NCI-H187 (cell line): Measurements from ENCODE around the gene RPF1.
"Not testable (repeated sequence)": the region's sequence is repeated elsewhere in the genome, so short reads cannot be mapped to it uniquely, and the experiment has no call there.

Source experiments
- DNase-seq, 2 experiments: peaks; one replicate each; lab custom pipeline; 2025; lab: John Stamatoyannopoulos, UW

Gene RPF1

DNA sequence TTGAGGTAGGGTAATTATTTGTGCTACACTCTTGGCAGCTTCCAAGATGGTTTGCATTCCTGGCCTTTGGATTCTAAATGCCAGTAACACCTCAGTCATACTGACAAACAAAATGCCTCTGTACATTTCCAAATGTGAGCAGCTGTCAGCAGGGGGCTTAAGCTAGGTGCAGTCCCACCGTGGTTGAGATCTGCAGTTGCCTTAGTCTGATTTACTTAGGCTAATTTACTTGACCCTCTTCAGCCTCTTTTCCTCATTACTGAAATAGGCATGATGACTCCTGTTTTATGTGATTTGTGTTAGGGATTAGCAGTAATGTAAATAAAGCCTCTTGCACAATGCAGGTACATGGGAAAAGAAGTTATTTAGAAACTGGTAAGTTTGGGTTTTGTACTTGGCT, 13.7 kb downstream of the RPF1 start:
- no peak for DNase-seq

DNA sequence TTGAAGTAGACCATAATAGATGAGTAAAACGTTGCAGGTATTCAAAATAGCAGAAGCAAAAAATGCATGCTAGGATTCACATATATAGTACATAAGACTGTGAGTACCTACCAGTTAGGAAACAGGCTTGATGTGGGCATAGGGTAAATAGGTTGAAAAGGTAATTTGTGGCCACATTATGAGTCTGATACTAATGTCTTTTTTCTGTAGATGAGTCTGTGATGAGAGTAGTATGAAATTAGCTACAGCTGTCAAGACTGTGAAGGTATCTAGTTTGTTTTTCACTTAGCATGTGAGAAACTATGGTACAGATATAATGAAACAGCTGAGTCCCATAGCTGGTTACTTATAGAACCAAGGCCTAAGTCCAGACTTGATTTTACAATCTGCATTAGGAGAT, 14.7 kb downstream of the RPF1 start:
- DNase-seq = no peak

DNA sequence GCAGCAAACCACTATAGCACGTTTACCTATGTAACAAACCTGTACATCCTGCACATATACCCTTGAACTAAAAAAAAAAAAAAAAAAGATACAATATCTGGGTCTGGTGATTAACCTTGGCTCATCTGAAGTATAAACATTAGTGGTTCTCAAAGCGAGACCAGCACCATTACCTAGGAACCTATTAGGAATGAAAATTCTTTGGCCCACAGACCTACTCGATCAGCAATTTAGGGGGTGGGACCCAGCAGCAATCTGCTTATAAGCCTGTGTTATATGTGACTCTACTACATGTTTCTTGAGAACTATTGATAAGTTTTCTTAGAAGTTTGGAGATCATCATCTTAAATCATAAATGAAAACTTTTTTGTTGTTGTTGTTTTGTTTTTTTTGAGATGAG, 17.4 kb downstream of the RPF1 start:
- no peak for DNase-seq

DNA sequence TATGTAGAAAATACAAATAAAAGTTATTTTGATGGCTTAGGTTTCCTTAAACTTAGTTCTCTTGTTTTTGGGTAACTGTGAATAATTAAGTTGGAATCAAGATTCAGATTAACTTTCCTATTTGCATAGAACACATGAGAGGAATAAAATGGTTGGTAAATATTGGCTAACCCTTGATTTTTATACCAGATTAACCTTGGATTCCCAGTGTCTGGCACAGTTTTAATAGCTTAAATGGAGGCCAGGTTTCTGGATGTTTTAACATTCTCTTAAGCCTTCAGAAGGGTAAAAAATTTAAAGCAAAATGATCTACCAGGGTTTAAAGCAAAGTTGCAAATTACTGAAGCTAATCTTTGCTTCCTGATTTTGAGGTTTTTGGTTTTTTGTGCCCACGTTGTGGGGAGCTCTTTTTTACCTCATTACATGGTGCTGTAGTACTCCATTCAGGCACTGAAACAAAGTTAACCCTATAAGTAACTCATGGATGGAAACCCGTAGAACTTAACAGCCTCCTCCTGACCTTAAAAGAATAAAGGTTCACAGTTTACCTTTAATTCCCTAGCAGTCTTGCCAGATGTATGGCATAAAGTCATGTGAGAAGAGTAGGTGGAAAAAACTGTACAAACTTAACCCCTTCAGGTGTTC, 18.7 kb downstream of the RPF1 start:
- no peak for DNase-seq

DNA sequence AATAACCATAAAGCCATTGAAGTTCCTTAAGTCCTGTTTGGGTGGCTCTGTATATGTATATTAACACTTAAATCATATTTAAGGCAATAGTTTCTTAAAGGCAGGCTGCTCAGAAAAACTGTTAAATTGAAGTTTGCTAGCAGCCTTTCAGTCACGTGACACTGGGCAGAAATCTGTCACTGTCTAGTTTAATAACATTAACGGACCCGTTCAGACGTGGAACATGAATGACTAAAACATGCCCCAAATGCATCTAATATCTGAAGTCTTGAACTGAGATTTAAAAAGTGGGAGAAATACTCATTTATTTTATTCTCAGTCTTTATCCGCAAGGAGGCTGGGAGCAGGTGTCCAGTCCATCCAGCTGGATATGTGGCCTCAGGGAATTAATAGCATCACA, 23.9 kb downstream of the RPF1 start:
- DNase-seq = no peak

DNA sequence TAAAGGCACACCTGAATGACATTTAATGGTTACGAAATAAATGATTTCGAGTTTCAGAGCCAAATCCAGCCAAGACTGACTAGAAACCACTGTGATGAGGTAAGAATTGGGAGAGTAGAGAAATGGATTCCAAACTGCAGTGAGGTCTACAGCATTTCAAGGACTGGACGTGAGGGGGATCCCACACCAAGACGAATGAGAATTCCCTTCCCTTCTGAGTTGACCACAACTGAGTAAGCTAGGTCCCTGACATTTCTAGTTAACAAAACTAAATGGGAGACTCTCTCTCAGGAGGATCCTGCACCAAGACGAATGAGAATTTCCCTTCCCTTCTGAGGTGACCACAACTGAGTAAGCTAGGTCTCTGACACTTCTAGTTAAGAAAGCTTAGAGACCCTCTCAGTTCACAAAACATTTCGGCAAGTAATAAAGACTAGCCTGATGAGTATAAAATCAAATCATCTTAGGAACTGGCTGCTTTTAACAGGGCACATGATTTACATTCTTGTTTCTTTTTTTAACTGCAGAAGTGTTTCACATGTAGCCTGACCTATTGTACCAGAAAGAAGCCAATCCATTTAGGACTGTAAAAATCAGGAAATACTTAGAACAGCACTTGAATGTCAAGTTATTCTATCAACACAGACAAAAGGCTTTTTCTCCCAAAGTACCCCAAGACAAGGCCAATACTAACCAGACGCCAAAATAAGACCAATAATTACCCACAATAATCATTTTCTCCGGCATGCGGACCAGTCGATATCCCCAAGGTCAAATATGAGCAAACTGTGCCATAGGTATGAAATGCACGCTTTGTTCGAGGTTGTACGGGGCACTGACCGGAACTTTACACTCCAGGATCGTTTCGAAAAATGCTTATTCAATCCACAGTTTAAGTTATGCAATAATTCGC, 25.8 kb downstream of the RPF1 start:
- no peak for DNase-seq

DNA sequence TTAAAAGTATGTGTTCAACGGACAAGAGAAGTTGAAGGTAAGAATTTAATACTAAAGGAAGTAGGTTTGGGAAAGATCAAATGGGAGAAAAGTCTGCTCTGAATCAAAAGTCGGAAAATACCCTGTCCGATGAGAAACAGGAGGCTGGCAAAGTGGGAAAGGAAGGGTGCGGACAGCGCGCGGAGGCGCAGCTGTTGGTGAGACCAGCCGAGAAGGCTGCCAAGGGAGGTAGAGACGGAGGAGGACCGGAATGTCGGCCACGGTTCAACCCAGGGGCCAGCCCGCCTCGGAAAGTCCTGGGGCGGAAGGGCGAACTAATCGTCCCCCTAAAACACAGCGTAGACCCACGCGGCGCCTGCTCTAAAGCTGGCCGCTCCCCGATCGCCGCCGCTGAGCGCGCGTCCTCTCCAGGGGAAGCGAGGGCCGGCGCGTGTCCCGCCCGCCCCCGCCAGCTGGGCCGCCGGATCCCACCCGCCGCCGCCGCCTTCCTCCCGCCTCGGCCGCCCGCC, 26.5 kb downstream of the RPF1 start:
- no peak for DNase-seq

DNA sequence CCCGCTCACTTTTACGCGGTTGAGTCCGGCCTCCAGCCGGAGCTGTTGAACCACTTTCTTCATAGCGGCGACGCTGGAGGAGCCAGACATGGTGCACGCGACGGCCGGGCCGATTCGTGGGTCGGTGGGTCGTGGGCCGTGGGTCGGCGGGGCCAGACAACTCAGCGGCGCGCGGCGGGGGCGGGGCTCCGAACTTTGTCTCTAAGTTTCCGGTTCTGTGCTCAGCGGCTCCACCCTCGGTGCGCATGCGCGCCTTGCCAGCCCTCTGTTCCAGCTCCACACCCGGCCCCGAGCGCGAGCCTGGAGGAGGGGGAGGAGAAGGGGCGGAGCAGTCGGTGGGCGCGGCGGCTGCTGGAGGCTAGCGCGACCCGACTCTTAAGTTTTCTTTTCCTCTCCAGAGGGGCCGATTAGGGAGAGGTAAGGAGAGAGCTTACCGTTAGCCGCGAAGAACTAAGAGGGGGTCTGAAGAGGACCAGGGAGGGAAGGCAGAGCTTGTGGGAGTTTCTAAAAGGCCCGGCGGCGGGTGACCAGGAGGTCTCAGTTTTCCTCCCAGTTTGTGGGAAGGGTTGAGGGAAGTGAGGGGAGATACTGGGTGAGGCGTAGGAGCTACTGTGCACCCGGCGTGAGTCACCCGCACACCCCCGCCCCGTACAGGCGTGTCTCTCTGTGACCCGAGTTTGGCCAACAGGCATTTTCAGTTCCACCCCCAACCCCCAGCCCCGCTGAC, 27.1 kb downstream of the RPF1 start, which contains the start of the genes GNG5 and SPATA1:
Gene GNG5, minus strand, starts transcription at position 580 of the 727 bp plus-strand sequence. Its CDS starts 490 bp downstream, at position 90.
Gene SPATA1, plus strand, starts transcription at position 385 of the 727 bp plus-strand sequence. CDS start 9,974 bp downstream, outside the sequence.
- peak; percentile 82 to 90 for DNase-seq

DNA sequence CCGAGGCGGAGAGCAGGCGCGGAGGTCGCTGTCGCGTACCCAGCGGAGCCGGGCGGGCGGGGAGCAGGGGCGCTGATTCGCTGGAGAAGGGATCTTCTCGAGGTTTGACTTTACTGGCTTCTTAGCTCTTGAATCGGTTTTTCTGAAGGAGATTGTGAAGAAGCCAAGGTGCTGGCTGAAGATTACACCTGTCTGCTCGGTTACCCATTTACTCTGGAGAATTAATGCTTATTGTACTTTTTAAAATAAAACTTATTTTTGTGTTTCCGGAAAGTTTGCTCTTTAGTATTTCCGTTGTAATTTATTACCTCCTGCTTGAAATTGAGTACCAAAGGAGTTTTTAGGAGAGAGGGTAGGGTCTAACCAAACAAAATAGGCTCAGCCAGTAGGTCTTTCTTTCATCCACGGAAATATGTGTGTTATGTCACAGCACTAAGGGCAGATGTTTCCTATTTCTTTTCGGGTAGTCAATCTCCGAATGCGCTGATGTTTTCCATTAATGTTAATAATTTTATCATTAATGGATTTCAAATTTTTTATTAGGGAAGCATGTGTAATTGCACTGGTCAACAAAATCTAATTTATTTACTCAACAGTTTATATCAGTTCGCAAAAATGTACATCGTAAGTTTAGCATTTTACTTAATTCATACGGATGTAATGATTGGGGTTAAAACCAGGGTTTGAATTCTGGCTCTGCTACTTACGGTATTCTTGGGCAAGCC, 27.8 kb downstream of the RPF1 start:
- no peak for DNase-seq

DNA sequence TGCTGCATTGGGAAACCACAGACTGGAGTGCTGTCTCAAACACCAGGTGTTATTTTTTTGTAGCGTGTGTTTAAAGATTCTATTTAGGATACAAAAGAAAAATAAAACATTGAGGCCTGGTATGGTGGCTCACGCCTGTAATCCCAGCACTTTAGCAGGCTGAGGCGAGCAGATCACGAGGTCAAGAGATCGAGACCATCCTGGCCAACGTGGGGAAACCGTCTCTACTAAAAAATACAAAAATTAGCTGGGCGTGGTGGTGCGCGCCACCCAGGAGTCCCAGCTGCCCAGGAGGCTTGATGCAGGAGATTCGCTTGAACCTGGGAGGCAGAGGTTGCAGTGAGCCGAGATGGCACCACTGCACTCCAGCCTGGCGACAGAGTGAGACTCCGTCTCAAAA, 28.8 kb downstream of the RPF1 start:
- DNase-seq = not testable (repeated sequence)

DNA sequence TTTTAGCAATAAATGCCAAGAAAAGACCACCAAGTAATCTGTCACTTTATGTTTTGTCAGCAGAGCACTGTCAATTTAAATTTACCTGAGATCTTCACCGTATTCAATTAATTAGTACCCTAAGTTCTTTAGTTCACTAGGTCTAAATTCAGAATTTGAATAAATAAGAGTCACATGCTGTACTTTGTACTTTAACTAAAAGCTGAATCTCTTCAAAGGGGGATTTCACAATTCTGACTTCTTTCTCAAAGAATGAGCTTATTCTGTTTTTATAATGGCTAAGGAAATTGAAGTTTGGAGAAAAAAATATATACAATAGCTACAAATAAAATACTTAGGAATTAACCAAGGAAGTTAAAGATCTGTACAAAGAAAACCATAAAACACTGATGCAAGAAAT, 29.4 kb downstream of the RPF1 start:
- DNase-seq = no peak

DNA sequence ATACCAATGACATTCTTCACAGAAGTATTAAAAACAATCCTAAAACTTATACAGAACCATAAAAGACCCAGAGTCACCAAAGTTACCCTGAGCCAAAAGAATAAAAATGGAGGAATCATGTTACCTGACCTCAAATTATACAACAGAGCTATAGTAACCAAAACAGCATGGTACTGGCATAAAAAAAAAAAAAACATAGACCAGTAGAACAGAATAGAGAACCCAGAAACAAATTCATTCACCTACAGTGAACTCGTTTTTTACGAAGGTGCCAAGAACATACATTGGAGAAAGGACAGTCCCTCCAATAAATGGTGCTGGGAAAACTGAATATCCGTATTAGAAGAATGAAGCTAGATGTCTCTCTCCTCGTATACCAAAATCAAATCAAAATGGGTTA, 30.0 kb downstream of the RPF1 start:
- DNase-seq = no peak

DNA sequence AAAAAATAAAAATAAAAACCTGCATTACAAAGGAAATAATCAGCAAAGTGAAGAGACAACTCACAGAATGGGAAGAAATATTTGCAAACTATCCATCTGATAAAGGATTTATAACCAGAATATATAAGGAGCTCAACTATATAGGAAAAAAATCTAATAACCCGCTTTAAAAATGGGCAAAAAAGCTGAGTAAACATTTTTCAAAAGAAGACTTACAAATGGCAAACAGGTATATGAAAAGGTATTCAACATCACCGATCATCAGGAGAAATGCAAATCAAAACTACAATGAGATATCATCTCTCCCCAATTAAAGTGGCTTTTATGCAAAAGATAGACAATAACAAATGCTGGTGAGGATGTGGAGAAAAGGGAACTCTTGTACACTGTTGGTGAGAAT, 31.1 kb downstream of the RPF1 start:
- no peak for DNase-seq

DNA sequence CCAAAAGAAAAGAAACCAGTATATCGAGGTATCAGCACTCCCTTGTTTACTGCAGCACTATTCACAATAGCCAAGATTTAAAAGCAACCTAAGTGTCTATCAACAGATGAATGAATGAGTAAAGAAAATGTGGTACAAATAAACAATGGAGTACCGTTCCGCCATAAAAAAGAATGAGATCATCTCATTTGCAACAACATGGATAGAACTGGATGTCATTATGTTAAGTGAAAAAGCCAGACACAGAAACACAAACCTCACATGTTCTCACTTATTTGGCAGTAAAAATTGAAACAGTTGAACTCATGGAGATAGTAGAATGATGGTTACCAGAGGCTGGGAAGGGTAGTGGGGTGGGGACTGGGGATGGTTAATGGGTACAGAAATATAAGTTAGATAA, 31.6 kb downstream of the RPF1 start:
- DNase-seq = no peak

DNA sequence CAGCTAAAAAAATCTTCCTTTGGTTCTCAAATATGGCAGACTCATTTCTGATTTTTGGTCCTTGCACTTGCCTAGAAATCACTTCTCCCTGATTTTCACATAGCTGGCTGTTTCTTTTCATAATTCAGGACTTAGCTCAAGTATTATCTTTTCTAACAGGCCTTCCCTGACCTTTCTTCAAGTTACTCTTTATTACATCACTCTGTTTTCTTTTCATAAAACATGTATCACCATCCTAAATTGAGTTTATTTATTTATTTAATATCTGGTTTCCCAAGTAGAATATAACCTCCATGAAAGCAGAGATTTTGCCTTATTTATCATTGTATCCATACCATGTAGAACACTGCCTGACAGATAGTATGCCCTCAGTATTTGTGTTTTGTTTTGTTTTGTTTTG, 45.5 kb downstream of the RPF1 start:
- no peak for DNase-seq

DNA sequence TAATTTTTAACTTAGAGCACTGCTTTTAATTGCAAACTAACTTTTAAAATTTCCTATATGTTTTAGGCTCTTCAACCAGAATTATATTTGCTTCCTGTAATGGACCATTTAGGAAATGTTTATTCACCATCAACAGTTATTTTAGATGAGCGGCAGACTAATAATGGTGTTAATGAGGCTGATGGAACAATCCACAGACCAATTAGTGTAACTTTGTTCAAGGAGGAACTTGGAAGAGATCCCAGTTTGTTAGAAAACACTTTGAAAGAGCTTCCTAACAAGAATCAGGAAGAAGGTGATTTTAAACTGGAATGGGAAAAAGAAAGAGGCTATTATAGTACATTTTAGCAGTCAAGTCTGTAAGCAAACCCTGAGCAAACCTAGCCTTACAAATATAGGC, 46.7 kb downstream of the RPF1 start:
- no peak for DNase-seq

DNA sequence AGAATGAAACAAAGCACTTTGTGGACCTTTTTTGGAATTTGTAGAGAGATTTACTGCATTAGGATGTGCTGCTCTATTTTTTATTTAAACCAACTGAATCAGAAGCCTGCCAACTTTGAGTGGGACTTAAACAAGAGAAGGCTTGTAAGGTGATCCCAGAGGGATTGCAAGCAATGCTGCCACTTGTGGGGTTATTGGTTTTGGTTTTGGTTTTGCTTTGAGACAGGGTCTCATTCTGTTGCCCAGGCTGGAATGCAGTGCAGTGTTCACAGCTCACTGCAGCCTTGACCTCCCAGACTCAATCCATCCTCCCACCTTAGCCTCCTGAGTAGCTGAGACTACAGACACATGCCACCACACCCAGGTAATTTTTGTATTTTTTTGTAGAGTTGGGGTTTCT, 59.5 kb downstream of the RPF1 start:
- no peak for DNase-seq

DNA sequence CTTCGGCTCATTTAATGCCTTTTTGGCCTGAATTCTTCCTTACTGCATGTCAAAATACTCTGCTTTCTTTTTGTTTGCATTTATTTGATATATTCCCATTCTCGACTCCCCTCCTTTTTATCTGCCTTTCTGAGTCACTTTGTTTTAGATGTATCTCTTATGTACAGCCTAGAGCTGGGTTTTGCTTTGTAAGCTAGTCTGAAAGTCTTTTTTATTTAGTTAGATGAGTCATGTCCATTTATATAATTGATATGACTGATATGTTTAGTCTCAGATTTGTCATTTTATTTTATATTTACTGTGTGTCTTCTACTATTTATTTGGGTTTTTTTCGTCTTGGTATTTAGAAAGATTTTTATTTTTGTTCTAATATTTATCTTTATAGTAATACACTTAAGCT, 60.9 kb downstream of the RPF1 start:
- no peak for DNase-seq

DNA sequence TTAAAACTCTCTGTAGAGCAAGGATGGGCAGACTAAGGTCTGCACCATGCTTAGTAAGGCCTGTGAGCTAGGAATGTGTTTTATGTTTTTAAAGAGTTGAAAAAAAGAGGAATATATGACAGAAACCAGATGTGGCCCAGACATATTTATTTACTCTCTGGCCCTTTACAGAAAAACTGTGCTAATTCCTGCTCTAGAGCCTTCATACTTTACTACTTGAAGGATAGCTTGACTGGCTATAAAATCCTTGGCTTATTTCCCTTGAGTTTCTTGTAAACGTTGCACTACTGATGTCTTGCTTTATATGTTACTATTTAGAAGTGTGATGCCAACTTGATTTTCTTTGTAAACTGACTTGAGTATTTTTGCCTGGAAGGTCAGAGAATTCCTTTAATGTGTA, 61.7 kb downstream of the RPF1 start:
- no peak for DNase-seq

DNA sequence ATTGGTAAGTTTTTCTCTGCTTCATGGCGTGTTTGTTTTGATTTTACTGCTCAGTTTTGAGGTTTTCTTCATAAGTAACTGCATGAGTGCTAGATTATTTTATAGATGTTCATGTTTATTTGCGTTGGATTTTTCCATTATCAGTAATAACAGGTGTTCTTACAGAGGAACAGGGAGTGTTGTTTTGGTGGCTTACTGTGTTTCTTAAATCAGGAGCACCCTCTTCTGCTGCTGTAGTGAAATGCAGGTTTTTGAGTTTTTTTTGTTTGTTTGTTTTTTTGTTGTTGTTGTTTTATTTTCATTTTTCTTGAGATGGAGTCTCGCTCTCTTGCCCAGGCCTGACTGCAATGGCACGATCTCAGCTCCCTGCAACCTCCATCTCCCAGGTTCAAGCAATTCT, 62.6 kb downstream of the RPF1 start:
- DNase-seq = no peak
